ENCODE results near the gene IGFBP2.

IGFBP2 gene

GRCh38 chr2:216637472-216637871 is 4.3 kb downstream of the IGFBP2 start:
- DNase-seq (ENCODE audit: low spot score): no peak

- no peak for DNase-seq (ENCODE audit: low spot score)
Observed at GRCh38 chr2:216643986-216644659, 10.9 kb downstream of the IGFBP2 start.

DNA sequence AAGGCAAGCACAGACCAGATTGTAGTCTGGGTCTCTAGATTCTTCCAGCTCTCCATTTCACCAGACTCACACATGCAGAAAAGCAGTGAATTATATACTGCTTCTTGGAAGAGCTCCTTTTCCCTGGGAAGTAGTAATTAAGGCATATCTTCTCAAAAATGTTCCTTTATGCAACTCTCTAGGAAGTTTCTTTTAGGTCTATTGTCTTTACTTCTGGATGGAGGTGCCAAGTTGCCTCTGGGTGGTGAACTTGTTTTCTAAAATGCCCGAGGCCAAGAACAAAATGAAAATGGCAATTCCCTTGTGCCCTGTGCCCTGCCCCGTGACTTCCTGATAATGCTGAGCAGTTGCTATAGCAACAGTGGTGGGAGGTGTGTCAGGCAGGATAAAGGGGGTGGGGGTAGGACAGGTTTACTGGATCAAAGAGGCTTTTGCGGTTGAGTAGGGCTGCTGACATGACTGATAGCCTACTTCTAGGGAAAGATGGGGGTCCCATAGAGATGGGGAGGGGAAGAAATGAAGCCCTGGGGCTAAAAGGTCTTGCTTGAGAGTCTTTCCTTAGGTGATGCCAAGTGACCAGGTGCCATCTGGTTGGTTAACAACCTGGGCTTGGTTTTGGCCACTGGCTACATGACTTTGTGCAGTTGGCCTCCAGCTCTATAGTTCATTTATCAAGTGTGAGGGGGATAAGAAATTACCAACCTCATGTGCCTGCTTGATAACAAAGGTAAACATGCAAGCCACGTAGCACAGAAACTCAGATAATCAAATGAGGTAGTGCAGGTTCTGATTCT is 11.8 kb downstream of the IGFBP2 start:
- DNase-seq (ENCODE audit: low spot score): no peak

DNA sequence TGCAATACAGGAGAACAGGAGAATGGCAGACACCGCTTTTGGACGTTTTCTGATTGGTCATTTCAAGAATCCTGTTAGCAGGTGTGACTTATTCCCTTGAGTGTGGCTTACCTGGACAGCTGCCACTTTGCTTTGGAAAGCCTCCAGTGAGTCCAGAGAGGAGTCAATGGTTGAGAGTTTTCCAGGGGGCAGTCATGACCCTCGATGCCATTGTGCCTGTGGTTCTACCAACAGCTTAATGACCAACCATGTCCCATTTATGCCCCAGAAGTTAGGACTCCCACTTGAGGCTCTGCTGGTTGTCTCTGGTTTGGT is 12.4 kb downstream of the IGFBP2 start:
- DNase-seq (ENCODE audit: low spot score): no peak

GRCh38 chr2:216646116-216646515 is 12.9 kb downstream of the IGFBP2 start:
- no peak for DNase-seq (ENCODE audit: low spot score)

DNA sequence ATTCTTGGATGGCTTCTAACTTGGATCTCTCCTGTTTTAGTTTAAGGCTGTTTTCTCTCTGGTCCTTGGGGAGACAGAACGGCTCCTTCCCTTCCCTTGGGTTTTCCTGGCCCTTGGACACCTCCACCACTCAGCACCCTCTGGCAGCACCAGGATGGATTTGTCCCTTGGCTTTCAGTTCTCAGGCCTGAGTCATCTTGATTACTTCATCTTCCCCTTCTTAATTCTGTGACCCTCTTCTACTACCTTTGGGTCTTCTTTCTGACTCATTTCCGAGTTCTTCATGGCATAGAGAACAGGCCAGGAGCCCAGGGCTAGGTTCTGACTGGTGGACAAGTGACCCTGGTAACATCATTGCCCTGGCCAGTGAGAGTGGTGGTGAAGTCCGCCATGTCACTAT is 14.9 kb downstream of the IGFBP2 start:
- no peak for DNase-seq (ENCODE audit: low spot score)

GRCh38 chr2:216649574-216649973 is 16.4 kb downstream of the IGFBP2 start:
- no peak for DNase-seq (ENCODE audit: low spot score)

GRCh38 chr2:216650626-216651257 is 17.5 kb downstream of the IGFBP2 start:
- DNase-seq (ENCODE audit: low spot score): peak; percentile 49

GRCh38 chr2:216651351-216651881 is 18.2 kb downstream of the IGFBP2 start:
- no peak for DNase-seq (ENCODE audit: low spot score)

GRCh38 chr2:216652566-216652965 is 19.3 kb downstream of the IGFBP2 start:
- no peak for DNase-seq (ENCODE audit: low spot score)

DNA sequence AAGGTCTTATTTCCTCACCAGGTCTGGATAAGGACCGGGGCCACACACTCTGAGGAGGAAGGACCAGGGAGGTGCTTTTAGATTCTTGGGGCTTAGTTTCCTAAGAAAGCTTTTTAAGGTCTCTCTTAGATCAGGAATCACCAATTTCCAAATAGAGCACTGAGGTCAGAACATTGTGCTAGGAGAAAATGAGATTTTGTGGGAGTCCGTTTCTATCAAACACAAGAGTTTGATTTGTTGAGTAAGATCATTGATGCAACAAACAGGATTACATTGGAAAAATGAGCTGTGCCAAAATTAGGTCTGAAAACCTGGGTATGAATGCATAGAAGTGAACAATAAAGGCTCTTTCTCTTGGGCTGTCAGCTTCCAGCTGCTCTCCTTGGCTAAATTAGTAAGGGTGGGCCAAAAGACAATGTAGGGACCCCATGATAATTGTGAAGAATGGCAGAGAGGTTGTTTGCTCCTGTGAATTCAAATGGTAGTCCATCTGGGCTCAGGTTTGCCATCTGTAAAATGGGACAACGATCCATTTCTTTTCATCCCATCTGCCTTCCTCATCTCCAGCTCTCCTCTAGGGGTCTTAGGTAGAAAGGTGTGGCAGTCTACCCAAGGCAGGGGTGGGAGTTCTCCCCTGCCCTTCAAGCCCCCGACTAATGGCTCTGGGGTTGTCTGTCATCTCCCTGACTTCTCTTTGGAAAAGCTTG is 20.0 kb downstream of the IGFBP2 start:
- no peak for DNase-seq (ENCODE audit: low spot score)

DNA sequence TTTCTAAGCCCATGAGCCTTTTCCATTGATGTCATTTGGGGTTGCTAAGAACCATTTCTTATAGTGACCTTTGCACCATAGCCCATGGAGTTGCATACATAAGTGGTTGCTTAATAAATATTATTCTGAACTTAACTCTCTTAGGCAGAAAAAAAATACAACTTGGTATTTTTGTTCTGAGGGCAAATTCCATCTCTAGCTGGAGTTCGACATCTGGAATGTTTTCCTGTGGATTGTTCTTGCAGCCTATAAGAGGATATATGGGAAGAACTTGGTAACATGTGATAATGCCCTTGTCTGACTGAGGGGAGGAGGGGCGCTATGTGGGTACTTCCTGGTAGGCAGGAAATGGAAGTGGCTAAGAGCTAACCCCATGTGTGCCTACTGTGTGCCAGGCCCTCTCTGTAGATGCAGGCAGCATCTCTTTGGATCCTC is 20.7 kb downstream of the IGFBP2 start:
- DNase-seq (ENCODE audit: low spot score): no peak

DNA sequence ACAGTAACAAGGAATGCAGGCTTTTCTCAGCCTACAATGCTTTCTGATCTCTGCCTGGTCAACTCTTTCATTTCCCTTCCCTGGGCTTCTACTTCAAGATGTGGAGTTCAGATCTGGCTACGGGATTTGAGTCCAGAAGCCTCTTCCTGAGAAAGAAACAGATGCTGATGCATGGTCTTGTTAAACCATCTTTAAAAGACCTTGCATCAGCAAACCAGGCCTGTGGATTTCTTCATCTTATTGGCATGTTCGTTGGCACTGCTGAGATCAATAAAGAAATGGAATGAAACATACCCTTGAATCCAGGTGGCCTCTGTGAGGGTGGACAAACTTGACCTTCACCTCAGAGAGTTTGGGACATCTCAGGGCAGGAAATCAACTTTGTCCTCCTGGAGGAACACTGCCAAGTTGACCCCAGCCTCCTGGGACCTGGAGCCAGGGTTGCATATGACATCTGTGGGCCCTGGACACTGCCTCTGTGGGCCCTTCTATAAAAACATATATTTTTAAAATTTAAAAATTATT is 21.4 kb downstream of the IGFBP2 start:
- DNase-seq (ENCODE audit: low spot score): no peak

DNA sequence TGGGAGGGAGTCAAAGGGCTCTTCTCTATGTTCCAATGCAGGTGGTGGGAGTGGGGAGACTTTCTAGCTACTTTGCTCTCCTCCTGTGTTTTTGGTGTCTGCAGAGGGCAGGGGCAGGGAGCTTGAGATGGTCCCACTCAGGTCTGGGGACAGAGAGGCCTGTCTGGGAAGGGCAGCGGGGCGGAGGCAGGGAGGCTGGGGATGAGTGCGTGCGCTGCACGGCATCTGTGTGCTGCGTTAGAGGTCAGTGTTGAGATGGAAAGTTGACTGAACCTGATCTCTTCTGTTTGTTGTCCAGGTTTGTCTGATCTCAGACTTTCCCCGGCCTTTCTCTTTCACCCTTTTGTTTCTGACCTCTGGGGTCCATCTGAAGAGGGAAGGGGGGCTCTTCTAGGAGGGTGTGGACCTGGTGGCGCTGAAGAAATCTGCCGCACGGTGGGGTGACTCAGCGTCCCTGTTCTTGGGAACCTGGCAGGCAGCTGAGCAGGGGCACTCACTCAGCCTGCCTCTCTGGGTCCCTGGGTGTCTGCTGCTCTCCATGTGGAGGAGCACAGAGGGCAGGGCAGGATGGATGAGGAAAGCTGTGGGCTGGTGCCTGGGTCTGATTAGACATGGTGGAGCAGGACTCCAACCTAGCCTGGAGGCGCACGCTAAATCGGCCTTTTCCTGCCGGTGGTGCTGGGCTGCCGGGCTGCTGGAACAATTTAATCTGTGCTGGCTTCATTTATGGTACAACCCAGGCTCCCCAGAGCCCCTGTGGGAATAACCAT is 24.1 kb downstream of the IGFBP2 start:
- DNase-seq (ENCODE audit: low spot score): no peak

DNA sequence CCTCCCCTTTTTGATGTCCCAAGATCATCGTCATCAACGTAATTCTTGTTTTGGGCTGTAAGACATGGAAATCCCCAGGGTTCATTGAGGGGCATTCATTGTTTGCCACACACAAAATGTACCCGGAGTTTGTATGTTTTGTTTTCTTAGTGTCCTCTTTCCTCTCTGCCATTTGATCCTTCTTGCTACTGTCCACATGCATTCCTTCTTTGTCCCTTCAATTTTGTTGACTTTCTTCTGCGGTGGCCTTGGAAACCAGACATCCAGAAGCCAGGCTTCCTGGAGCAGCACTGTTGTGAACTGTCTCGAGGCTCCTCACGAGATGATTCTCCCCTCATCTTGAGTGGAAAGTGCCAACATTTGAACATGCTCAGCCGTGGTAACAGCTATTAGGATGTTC is 24.8 kb downstream of the IGFBP2 start:
- DNase-seq (ENCODE audit: low spot score): no peak

- no peak for DNase-seq (ENCODE audit: low spot score)
Observed at GRCh38 chr2:216658757-216659156, 25.5 kb downstream of the IGFBP2 start.

DNA sequence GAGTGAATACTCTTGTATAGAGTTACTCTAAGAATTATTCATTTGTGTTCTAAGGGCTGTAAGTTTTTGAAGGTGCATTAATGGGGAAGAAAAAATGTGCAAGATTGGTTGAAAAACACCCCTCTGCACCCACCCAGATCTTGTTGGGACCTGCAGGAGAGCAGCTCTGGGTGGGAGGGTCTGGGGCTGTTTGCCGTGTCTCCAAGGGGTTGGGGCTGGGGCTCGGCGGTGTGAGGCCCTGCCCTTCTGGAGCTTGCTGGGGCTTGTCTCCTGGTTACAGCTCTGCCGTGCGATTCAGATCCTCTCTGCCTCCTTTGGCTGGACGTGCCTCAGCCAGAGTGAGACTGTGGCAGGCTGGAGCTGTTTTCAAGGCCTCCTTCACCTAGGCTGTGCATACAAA is 26.1 kb downstream of the IGFBP2 start:
- no peak for DNase-seq (ENCODE audit: low spot score)

- no peak for DNase-seq (ENCODE audit: low spot score)
Observed at GRCh38 chr2:216660496-216660895, 27.3 kb downstream of the IGFBP2 start.

DNA sequence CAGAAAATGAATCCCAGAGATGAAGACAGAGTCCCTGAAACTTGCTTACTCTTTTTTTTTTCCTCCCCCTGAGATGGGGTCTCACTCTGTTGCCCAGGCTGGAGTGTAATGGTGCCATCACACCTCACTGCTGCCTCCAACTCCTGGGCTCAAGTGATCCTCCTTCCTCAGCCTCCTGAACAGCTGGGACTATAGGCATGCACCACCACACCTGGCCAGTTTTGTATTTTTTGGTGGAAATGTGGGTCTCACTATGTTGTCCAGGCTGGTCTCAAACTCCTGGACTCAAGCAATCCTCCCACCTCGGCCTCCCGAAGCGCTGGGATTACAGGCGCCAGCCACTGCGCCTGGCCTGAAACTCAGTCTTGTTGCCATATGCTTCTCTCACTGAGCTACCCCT is 27.8 kb downstream of the IGFBP2 start:
- no peak for DNase-seq (ENCODE audit: low spot score)

DNA sequence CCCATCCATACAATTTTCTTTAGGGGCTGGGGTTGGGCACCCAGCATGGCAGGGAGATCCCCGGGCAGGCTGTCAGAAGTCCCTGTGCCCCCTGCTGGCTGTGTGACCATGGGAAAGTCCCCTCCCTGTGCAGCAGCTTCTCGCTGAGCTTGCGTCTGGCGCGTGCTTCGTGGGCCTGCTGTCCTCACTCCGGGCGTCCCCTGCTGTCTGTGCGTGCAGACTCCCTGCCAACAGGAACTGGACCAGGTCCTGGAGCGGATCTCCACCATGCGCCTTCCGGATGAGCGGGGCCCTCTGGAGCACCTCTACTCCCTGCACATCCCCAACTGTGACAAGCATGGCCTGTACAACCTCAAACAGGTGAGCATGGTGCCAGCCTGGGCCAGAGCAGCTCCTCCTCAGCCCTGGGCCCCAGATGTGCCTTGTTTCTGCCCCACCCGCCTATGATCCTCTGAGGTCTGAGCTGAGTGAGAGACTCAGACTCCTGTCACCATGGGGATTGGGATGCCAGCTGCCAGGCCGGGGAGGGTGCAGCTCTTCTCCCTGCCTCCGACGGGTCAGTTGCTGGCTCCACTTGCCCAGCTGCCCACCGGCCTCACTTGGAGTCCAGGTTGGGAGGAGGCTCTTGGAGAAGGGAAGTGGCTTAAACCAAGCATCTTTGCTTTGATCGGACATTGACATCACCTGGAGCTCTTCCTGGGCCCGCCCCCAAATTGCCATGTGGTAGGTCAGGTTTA is 28.6 kb downstream of the IGFBP2 start:
- DNase-seq (ENCODE audit: low spot score): no peak

DNA sequence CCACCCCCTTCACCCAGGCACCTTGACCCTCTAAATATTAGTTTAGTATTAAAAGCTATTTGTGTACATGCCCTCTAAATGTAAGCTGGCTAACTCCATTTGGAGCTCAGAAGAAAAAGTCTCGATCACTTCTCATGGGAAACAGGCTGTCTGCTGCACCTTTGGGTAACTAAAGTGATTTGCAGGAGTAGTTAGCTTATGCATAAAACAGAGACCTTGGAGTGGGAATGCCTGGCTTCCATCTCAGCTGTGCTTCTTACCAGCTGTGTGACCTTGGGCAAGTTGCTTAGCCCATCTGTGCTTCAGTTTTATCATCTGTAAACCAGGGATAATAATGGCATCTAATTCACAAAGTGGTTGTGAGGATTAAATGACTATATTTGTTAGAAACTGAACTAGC is 29.9 kb downstream of the IGFBP2 start:
- no peak for DNase-seq (ENCODE audit: low spot score)
